H1 (cell line): ENCODE measurements around the gene EML4.

Source experiments
- ATF3 ChIP-seq: IDR thresholded peaks from 2 replicates; pipeline ENCODE4 v1.6.1; 2011; ENCODE audit warnings: low read depth, mild to moderate bottlenecking, low read length; ENCODE audit not compliant: insufficient read depth
- BACH1 ChIP-seq: IDR thresholded peaks from 2 replicates; pipeline ENCODE4 v1.6.1; 2012; ENCODE audit warnings: low read length, improper control_type of control experiment
- CHD1 ChIP-seq: IDR thresholded peaks from 2 replicates; pipeline ENCODE4 v1.6.1; 2012; ENCODE audit warnings: low read depth, low read length, improper control_type of control experiment
- CREB1 ChIP-seq: IDR thresholded peaks from 2 replicates; pipeline ENCODE4 v1.6.1; 2012; ENCODE audit warnings: inconsistent platforms
- CTCF ChIP-seq, 3 experiments: IDR thresholded peaks; 1 replicate in 2 of 3; 2 replicates in 1 of 3; pipeline versions ENCODE4 v1.5.1 to v1.6.1; 2011; ENCODE audit warnings: low read length in 3 of 3, mild to moderate bottlenecking in 3 of 3, inconsistent platforms in 2 of 3, low read depth in 1 of 3, moderate library complexity in 1 of 3; ENCODE audit not compliant: insufficient read depth in 1 of 3; ENCODE audit errors: control extremely low read depth in 1 of 3
- EZH2 ChIP-seq: fragments of 200-600 bp; sonication (generic); IDR thresholded peaks from 2 replicates; pipeline ENCODE4 v1.7.1; 2012; ENCODE audit warnings: low read depth, mild to moderate bottlenecking, moderate library complexity, low read length, inconsistent platforms; ENCODE audit not compliant: severe bottlenecking
- GTF2F1 ChIP-seq: IDR thresholded peaks from 2 replicates; pipeline ENCODE4 v1.6.1; 2012; ENCODE audit warnings: low read depth, low read length, improper control_type of control experiment, borderline replicate concordance
- JUND ChIP-seq: IDR thresholded peaks from 2 replicates; pipeline ENCODE4 v1.6.1; 2011; ENCODE audit warnings: mild to moderate bottlenecking, improper control_type of control experiment, low read length
- POLR2A ChIP-seq, 2 experiments: IDR thresholded peaks; 1 replicate in 1 of 2; 2 replicates in 1 of 2; pipeline ENCODE4 v1.6.1; 2011; ENCODE audit warnings: low read depth in 2 of 2, low read length in 2 of 2, mild to moderate bottlenecking in 2 of 2; ENCODE audit errors: control extremely low read depth in 1 of 2
- RAD21 ChIP-seq, 2 experiments: IDR thresholded peaks in 1 of 2; conservative IDR thresholded peaks in 1 of 2; 2 replicates each; pipeline ENCODE4 v1.6.1; 2011; ENCODE audit warnings: low read depth in 2 of 2, low read length in 2 of 2, improper control_type of control experiment in 1 of 2, inconsistent platforms in 1 of 2, mild to moderate bottlenecking in 1 of 2, moderate library complexity in 1 of 2
- SIRT6 ChIP-seq: IDR thresholded peaks from one replicate; pipeline ENCODE4 v1.7.1; 2012; ENCODE audit warnings: low read length, inconsistent platforms
- TCF12 ChIP-seq: IDR thresholded peaks from 2 replicates; pipeline ENCODE4 v1.6.1; 2011; ENCODE audit warnings: low read depth, mild to moderate bottlenecking, low read length

GRCh38 chr2:42324244-42324643, 155.1 kb downstream of the EML4 start:
- TF ChIP-seq GTF2F1 = no peak
- TF ChIP-seq CTCF (IDR thresholded peaks at IDR 0.05; ENCODE audit: control extremely low read depth in 1 of 3, insufficient read depth in 1 of 3, low read depth in 1 of 3, low read length in 3 of 3) = no peak
- no peak for TF ChIP-seq ATF3
- TF ChIP-seq TCF12 = no peak
- TF ChIP-seq POLR2A (IDR thresholded peaks at IDR 0.05; ENCODE audit: control extremely low read depth in 1 of 2, low read depth in 2 of 2, low read length in 2 of 2) = no peak
- no peak for TF ChIP-seq EZH2
- TF ChIP-seq JUND = no peak
- no peak for TF ChIP-seq CREB1
- TF ChIP-seq BACH1 = no peak
- no peak for TF ChIP-seq SIRT6
- TF ChIP-seq RAD21 (IDR thresholded peaks at IDR 0.05 in 1 of 2, conservative IDR thresholded peaks at IDR 0.05 in 1 of 2; ENCODE audit: low read depth in 2 of 2, low read length in 2 of 2) = no peak
- no peak for TF ChIP-seq CHD1
